HepG2 (cell line): ENCODE results near the gene MOK. TPM values are rescaled to one million over a fixed set of nuclear protein-coding genes. Genes with fewer than 3 reads are reported as not detected.

ENCODE experiments used
- DNMT3B ChIP-seq: conservative IDR thresholded peaks from 2 replicates; pipeline ENCODE4 v1.6.1; 2016; ENCODE audit warnings: missing biosample characterization, control low read depth
- IRF9 ChIP-seq: sonication (generic); formaldehyde crosslinking; IDR thresholded peaks from 2 replicates; pipeline ENCODE4 v1.8.0; 2022; ENCODE audit warnings: missing genetic modification reagents, mild to moderate bottlenecking, borderline replicate concordance
- MIXL1 ChIP-seq: IDR thresholded peaks from 2 replicates; pipeline ENCODE4 v1.6.1; 2016
- MTERF4 ChIP-seq: sonication (generic); formaldehyde crosslinking; IDR thresholded peaks from 2 replicates; pipeline ENCODE4 v1.8.0; 2023; ENCODE audit warnings: mild to moderate bottlenecking, missing genetic modification reagents
- NCOA2 ChIP-seq: sonication (generic); formaldehyde crosslinking; IDR thresholded peaks from 2 replicates; pipeline ENCODE4 v1.8.0; 2022; ENCODE audit warnings: inconsistent platforms
- SMAD9 ChIP-seq: sonication (generic); formaldehyde crosslinking; IDR thresholded peaks from 2 replicates; pipeline ENCODE4 v1.5.1; 2020; ENCODE audit warnings: mild to moderate bottlenecking, missing genetic modification reagents
- SOX5 ChIP-seq: IDR thresholded peaks from 2 replicates; pipeline ENCODE4 v1.6.1; 2016; ENCODE audit warnings: borderline replicate concordance
- ZBTB8A ChIP-seq: sonication (generic); formaldehyde crosslinking; IDR thresholded peaks from 2 replicates; pipeline ENCODE4 v1.4.0; 2020; ENCODE audit warnings: mild to moderate bottlenecking, low read depth, missing genetic modification reagents, borderline replicate concordance
- ZNF121 ChIP-seq: sonication (generic); formaldehyde crosslinking; IDR thresholded peaks from 2 replicates; pipeline ENCODE4 v1.5.0; 2020; ENCODE audit warnings: mild to moderate bottlenecking, missing genetic modification reagents
- ZNF143 ChIP-seq: sonication (generic); formaldehyde crosslinking; IDR thresholded peaks from 2 replicates; pipeline ENCODE4 v1.4.0; 2020; ENCODE audit warnings: missing genetic modification reagents
- ZNF792 ChIP-seq: IDR thresholded peaks from 2 replicates; pipeline ENCODE4 v1.6.1; 2016
- ZSCAN21 ChIP-seq: sonication (generic); formaldehyde crosslinking; IDR thresholded peaks from 2 replicates; pipeline ENCODE4 v1.8.0; 2022; ENCODE audit warnings: mild to moderate bottlenecking, missing genetic modification reagents, moderate library complexity, borderline replicate concordance
- polyA plus RNA-seq, 8 experiments: library from polyadenylated mRNA; depleted of rRNA in 3 of 8; stranded (reverse) in 7 of 8; unstranded in 1 of 8; fragments of >200 nt; fragmentation: Illumina TruSeq in 4 of 8; extraction: Trizol in 4 of 8; gene quantifications; 2 replicates each; pipeline versions ENCODE4 v1.2.1 to v1.2.3, GENCODE V29; 2011 to 2016; ENCODE audit warnings: low read depth in 4 of 8, missing spikeins in 1 of 8, mixed read lengths in 1 of 8; ENCODE audit not compliant: insufficient read depth in 1 of 8
- total RNA-seq, 5 experiments: library from RNA; depleted of rRNA; stranded (reverse); fragments of >200 nt; fragmentation: Illumina TruSeq; extraction: Trizol; gene quantifications; 2 replicates each; pipeline ENCODE4 v1.2.3, GENCODE V29; 2016; ENCODE audit warnings: low read depth in 1 of 5
- TF ChIP-seq, protein P1 (sequence below): sonication (generic); formaldehyde crosslinking; IDR thresholded peaks from 2 replicates; pipeline ENCODE4 v1.4.0; 2020; ENCODE audit warnings: mild to moderate bottlenecking, missing genetic modification reagents
- TF ChIP-seq, protein P2 (sequence below): sonication (generic); formaldehyde crosslinking; IDR thresholded peaks from 2 replicates; pipeline ENCODE4 v1.8.0; 2022; ENCODE audit warnings: missing genetic modification reagents, mild to moderate bottlenecking, inconsistent platforms, borderline replicate concordance

MOK gene
- total and polyA plus RNA-seq, 2 of the 13 experiments (the other 11 are each of a cell fraction or from before 2014, with no cell fraction given): 15.3 to 16.9 TPM

GRCh38 chr14:102316743-102317563 lies 12.0 kb upstream of the MOK start (continued):
- TF ChIP-seq, protein P1, sequence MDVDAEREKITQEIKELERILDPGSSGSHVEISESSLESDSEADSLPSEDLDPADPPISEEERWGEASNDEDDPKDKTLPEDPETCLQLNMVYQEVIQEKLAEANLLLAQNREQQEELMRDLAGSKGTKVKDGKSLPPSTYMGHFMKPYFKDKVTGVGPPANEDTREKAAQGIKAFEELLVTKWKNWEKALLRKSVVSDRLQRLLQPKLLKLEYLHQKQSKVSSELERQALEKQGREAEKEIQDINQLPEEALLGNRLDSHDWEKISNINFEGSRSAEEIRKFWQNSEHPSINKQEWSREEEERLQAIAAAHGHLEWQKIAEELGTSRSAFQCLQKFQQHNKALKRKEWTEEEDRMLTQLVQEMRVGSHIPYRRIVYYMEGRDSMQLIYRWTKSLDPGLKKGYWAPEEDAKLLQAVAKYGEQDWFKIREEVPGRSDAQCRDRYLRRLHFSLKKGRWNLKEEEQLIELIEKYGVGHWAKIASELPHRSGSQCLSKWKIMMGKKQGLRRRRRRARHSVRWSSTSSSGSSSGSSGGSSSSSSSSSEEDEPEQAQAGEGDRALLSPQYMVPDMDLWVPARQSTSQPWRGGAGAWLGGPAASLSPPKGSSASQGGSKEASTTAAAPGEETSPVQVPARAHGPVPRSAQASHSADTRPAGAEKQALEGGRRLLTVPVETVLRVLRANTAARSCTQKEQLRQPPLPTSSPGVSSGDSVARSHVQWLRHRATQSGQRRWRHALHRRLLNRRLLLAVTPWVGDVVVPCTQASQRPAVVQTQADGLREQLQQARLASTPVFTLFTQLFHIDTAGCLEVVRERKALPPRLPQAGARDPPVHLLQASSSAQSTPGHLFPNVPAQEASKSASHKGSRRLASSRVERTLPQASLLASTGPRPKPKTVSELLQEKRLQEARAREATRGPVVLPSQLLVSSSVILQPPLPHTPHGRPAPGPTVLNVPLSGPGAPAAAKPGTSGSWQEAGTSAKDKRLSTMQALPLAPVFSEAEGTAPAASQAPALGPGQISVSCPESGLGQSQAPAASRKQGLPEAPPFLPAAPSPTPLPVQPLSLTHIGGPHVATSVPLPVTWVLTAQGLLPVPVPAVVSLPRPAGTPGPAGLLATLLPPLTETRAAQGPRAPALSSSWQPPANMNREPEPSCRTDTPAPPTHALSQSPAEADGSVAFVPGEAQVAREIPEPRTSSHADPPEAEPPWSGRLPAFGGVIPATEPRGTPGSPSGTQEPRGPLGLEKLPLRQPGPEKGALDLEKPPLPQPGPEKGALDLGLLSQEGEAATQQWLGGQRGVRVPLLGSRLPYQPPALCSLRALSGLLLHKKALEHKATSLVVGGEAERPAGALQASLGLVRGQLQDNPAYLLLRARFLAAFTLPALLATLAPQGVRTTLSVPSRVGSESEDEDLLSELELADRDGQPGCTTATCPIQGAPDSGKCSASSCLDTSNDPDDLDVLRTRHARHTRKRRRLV (CRISPR knock-in tag): peak; percentile 65; the same call in 1 of the 2 replicates
- TF ChIP-seq ZSCAN21: 0 out of 2 replicates have a peak, but pooled peaks have one; percentile 29
- TF ChIP-seq MTERF4 (CRISPR knock-in tag): peak; percentile 84
- TF ChIP-seq MIXL1 (CRISPR knock-in tag): 0 out of 2 replicates have a peak, but pooled peaks have one; percentile 34
- no peak for TF ChIP-seq ZNF121 (CRISPR knock-in tag)
- TF ChIP-seq NCOA2 (CRISPR knock-in tag): peak; percentile 52
- TF ChIP-seq, protein P2, sequence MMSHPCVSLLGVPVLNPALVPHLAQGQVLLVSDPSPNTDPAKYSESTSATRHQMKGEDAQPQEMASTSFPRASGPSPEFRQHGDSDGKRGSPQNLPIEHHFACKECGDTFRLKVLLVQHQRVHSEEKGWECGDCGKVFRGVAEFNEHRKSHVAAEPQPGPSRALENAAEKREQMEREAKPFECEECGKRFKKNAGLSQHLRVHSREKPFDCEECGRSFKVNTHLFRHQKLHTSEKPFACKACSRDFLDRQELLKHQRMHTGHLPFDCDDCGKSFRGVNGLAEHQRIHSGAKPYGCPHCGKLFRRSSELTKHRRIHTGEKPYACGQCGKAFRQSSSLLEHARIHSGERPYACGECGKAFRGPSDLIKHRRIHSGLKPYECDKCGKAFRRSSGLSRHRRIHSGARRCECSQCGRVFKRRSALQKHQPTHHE: peak; percentile 39; the same call in 1 of the 2 replicates
- no peak for TF ChIP-seq DNMT3B (CRISPR knock-in tag)
- peak; percentile 29; the same call in 1 of the 2 replicates for TF ChIP-seq ZNF143 (CRISPR knock-in tag)
- TF ChIP-seq ZNF792 (CRISPR knock-in tag): peak; percentile 63; the same call in 1 of the 2 replicates
- peak; percentile 74; the same call in 1 of the 2 replicates for TF ChIP-seq ZBTB8A (CRISPR knock-in tag)
- peak; percentile 62; the same call in 1 of the 2 replicates for TF ChIP-seq IRF9 (CRISPR knock-in tag)
- TF ChIP-seq SMAD9 (CRISPR knock-in tag): no peak
- peak; percentile 57; the same call in 1 of the 2 replicates for TF ChIP-seq SOX5
